Natural killer cell (primary cell): ENCODE results near the gene TMPRSS5. TPM values are rescaled to one million over a fixed set of nuclear protein-coding genes. Genes with fewer than 3 reads are reported as not detected.

ENCODE experiments used
- ATAC-seq, 3 donors: fragments of 150-1000 bp in 2 of 3; fragments of 200-7000 bp in 1 of 3; cut with Tn5 transposase; 1 replicate in 1 of 3; 2 replicates in 2 of 3; pipeline ENCODE4 v1.10.0; 2021; ENCODE audit warnings: mild to moderate bottlenecking in 2 of 3, moderate library complexity in 2 of 3
- DNase-seq, 2 donors: peaks; one replicate each; pipeline versions ENCODE4 v3.0.0 to v3.0.0-alpha.2; 2013 to 2021; ENCODE audit warnings: mixed read lengths in 1 of 2
- H3K27ac ChIP-seq: one replicate; pipeline ENCODE4 v1.5.1; 2013; ENCODE audit warnings: mild to moderate bottlenecking, low read length
- H3K27me3 ChIP-seq: one replicate; pipeline ENCODE4 v1.6.1; 2013; ENCODE audit warnings: low read length; ENCODE audit not compliant: control insufficient read depth, insufficient read depth
- H3K36me3 ChIP-seq: one replicate; pipeline ENCODE4 v1.6.1; 2013; ENCODE audit warnings: low read length; ENCODE audit not compliant: control insufficient read depth, insufficient read depth
- H3K4me1 ChIP-seq: one replicate; pipeline ENCODE4 v1.6.1; 2013; ENCODE audit warnings: low read length; ENCODE audit not compliant: control insufficient read depth, insufficient read depth
- H3K4me3 ChIP-seq: one replicate; pipeline ENCODE4 v1.5.1; 2013; ENCODE audit warnings: low read length
- H3K9me3 ChIP-seq: one replicate; pipeline ENCODE4 v1.6.1; 2013; ENCODE audit warnings: low read length; ENCODE audit not compliant: control insufficient read depth, insufficient read depth
- H3K27ac Mint-ChIP-seq, 2 donors: one replicate each; pipeline ENCODE4 v1.8.0; 2022; ENCODE audit warnings: mild to moderate bottlenecking in 2 of 2, mixed read lengths in 2 of 2, moderate library complexity in 1 of 2
- H3K27me3 Mint-ChIP-seq, 2 donors: one replicate each; pipeline ENCODE4 v1.8.0; 2022; ENCODE audit warnings: low read depth in 2 of 2, mixed read lengths in 2 of 2
- H3K36me3 Mint-ChIP-seq: one replicate; pipeline ENCODE4 v1.8.0; 2022; ENCODE audit warnings: mixed read lengths
- H3K4me1 Mint-ChIP-seq, 2 donors: one replicate each; pipeline ENCODE4 v1.8.0; 2022; ENCODE audit warnings: mixed read lengths in 2 of 2
- H3K4me3 Mint-ChIP-seq: one replicate; pipeline ENCODE4 v1.8.0; 2022; ENCODE audit warnings: mild to moderate bottlenecking, moderate library complexity, mixed read lengths
- H3K9me3 Mint-ChIP-seq, 2 donors: one replicate each; pipeline ENCODE4 v1.8.0; 2022; ENCODE audit warnings: mixed read lengths in 2 of 2
- WGBS: methylation state at CpG from one replicate; pipeline ENCODE4 v1.1.7; 2013; ENCODE audit warnings: missing lambda C conversion rate; ENCODE audit not compliant: insufficient coverage; 5-methylcytosine and 5-hydroxymethylcytosine counted together
- intact Hi-C: fragments of 100-400 bp; cut with micrococcal nuclease; formaldehyde crosslinking; loops from one replicate; pipeline ENCODE4 v1.14.2; 2022
- total RNA-seq, 4 donors: library from RNA; stranded (reverse); fragments of 120-200 nt in 1 of 4; gene quantifications; one replicate each; pipeline versions ENCODE4 v1.2.3 to v1.2.4, GENCODE V29; 2013 to 2022
- TF ChIP-seq, protein P1 (sequence below): fragments of 200-600 bp; IDR thresholded peaks from one replicate; pipeline ENCODE4 v1.8.0; 2022; ENCODE audit warnings: antibody characterized with exemption

The TMPRSS5 gene
- total RNA-seq, 3 donors from 2014 or later (not counting 1 experiment from before 2014, with no cell fraction given): 0.60 to 2.2 (median 1.1) TPM

- H3K27ac Mint-ChIP-seq: no peak overlapping the region
- H3K27me3 ChIP-seq: no peaks in the 10 kb centered on the region
- WGBS: 90% methylated on average over 5 of the region's 5 CpGs
- intact Hi-C loops: no loop called here
- DNase-seq (no peak), ATAC-seq (no peak)
- no peak overlapping the region for H3K27ac ChIP-seq
- peaks cover 3% of the 10 kb centered on the region in 2 donors for H3K9me3 Mint-ChIP-seq
- H3K4me3 ChIP-seq: no peak overlapping the region
- no peaks in the 10 kb centered on the region for H3K4me1 ChIP-seq
- H3K9me3 ChIP-seq: no peaks in the 10 kb centered on the region
- no peak overlapping the region for H3K4me3 Mint-ChIP-seq
- H3K4me1 Mint-ChIP-seq: no peaks in the 10 kb centered on the region
- no peaks in the 10 kb centered on the region for H3K36me3 Mint-ChIP-seq
- no peaks in the 10 kb centered on the region for H3K36me3 ChIP-seq
- peaks cover 0 to 11% of the 10 kb centered on the region in 2 donors for H3K27me3 Mint-ChIP-seq
- TF ChIP-seq, protein P1, sequence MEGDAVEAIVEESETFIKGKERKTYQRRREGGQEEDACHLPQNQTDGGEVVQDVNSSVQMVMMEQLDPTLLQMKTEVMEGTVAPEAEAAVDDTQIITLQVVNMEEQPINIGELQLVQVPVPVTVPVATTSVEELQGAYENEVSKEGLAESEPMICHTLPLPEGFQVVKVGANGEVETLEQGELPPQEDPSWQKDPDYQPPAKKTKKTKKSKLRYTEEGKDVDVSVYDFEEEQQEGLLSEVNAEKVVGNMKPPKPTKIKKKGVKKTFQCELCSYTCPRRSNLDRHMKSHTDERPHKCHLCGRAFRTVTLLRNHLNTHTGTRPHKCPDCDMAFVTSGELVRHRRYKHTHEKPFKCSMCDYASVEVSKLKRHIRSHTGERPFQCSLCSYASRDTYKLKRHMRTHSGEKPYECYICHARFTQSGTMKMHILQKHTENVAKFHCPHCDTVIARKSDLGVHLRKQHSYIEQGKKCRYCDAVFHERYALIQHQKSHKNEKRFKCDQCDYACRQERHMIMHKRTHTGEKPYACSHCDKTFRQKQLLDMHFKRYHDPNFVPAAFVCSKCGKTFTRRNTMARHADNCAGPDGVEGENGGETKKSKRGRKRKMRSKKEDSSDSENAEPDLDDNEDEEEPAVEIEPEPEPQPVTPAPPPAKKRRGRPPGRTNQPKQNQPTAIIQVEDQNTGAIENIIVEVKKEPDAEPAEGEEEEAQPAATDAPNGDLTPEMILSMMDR: no peak
Measured at GRCh38 chr11:113645593-113646349, 60.3 kb downstream of the TMPRSS5 start.

DNA sequence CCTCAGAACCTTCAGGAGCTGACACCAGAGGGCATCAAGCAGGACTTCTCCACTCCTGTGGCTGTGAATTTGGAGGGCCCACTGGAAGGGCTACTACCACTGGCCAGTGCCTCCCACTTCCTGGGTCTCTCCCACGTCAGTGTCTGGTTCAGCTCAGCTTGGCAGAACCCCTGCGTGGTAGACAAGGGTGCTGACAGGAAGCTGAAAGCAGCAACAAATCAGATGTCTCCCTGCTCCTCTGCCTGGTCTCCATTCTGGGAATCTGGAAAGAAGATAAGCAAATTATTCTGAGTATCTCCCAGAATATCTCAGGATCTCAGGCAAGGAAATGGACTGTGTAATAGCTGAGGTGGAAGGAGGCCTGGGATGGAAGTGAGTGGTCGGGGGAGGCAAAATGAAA, 61.5 kb downstream of the TMPRSS5 start:
- 59% methylated on average over 3 of the region's 3 CpGs for WGBS
- H3K4me1 Mint-ChIP-seq: no peaks in the 10 kb centered on the region
- Histone ChIP-seq H3K4me3 (no peak overlapping the region), H3K4me1 (no peaks in the 10 kb centered on the region), H3K27me3 (no peaks in the 10 kb centered on the region), H3K9me3 (no peaks in the 10 kb centered on the region), H3K36me3 (no peaks in the 10 kb centered on the region), H3K27ac (no peak overlapping the region)
- peaks cover 0 to 11% of the 10 kb centered on the region in 2 donors for H3K27me3 Mint-ChIP-seq
- TF ChIP-seq, protein P1: no peak
- H3K4me3 Mint-ChIP-seq: no peak overlapping the region
- H3K9me3 Mint-ChIP-seq: peaks cover 3% of the 10 kb centered on the region in 2 donors
- no peaks in the 10 kb centered on the region for H3K36me3 Mint-ChIP-seq
- intact Hi-C loops: no loop called here
- no peak overlapping the region for H3K27ac Mint-ChIP-seq
- DNase-seq (no peak), ATAC-seq (no peak)

- no peak for DNase-seq
- Histone ChIP-seq H3K27me3 (no peaks in the 10 kb centered on the region), H3K27ac (no peak overlapping the region), H3K4me3 (no peak overlapping the region), H3K36me3 (no peaks in the 10 kb centered on the region), H3K4me1 (no peaks in the 10 kb centered on the region), H3K9me3 (no peaks in the 10 kb centered on the region)
- no peaks in the 10 kb centered on the region for H3K4me1 Mint-ChIP-seq
- intact Hi-C loops: no loop called here
- ATAC-seq: no peak
- no peak overlapping the region for H3K27ac Mint-ChIP-seq
- no peak overlapping the region for H3K4me3 Mint-ChIP-seq
- TF ChIP-seq, protein P1: no peak
- H3K36me3 Mint-ChIP-seq: no peaks in the 10 kb centered on the region
- H3K9me3 Mint-ChIP-seq: peaks cover 3% of the 10 kb centered on the region in 2 donors
- peaks cover 0 to 15% of the 10 kb centered on the region in 2 donors for H3K27me3 Mint-ChIP-seq
- 92% methylated on average over 5 of the region's 5 CpGs for WGBS
Measured at GRCh38 chr11:113643701-113644100, 62.4 kb downstream of the TMPRSS5 start.
